Keratinocyte (primary cell): ENCODE results near the gene PLPPR2. TPM values are rescaled to one million over a fixed set of nuclear protein-coding genes. Genes with fewer than 3 reads are reported as not detected.
"Not testable (repeated sequence)": the region's sequence is repeated elsewhere in the genome, so short reads cannot be mapped to it uniquely, and the experiment has no call there.

Experiments used
- DNase-seq: peaks from one replicate; pipeline ENCODE4 v3.0.0-alpha.2; 2011; ENCODE audit warnings: low read depth, missing footprints, low spot score
- FAIRE-seq: peaks from 2 replicates; lab custom pipeline; 2011; peaks lifted over from hg19 to GRCh38; lab: Jason Lieb, UNC
- H2AFZ ChIP-seq: 2 replicates; pipeline ENCODE4 v1.6.0; 2012; ENCODE audit warnings: low read length, control low read depth, inconsistent platforms; ENCODE audit not compliant: control insufficient read depth
- H3K27ac ChIP-seq: 2 replicates; pipeline ENCODE4 v1.5.1; 2011; ENCODE audit warnings: low read length; ENCODE audit not compliant: control insufficient read depth, insufficient read depth
- H3K27me3 ChIP-seq: 3 replicates; pipeline ENCODE4 v1.6.0; 2011; ENCODE audit warnings: low read length; ENCODE audit not compliant: control insufficient read depth, insufficient read depth; ENCODE audit errors: extremely low read depth
- H3K36me3 ChIP-seq, 2 experiments: 2 replicates in 1 of 2; 3 replicates in 1 of 2; pipeline ENCODE4 v1.5.1; 2011; ENCODE audit warnings: low read length in 2 of 2, mild to moderate bottlenecking in 1 of 2; ENCODE audit not compliant: control insufficient read depth in 2 of 2, insufficient read depth in 2 of 2; ENCODE audit errors: extremely low read depth in 1 of 2
- H3K4me1 ChIP-seq: 3 replicates; pipeline ENCODE4 v1.5.1; 2011; ENCODE audit warnings: low read length; ENCODE audit not compliant: control insufficient read depth, insufficient read depth; ENCODE audit errors: extremely low read depth
- H3K4me2 ChIP-seq: 3 replicates; pipeline ENCODE4 v1.6.0; 2011; ENCODE audit warnings: low read depth, low read length; ENCODE audit not compliant: control insufficient read depth, insufficient read depth; ENCODE audit errors: extremely low read depth
- H3K4me3 ChIP-seq, 3 experiments: fragments of 200-600 bp in 1 of 3; sonication (generic) in 1 of 3; 2 replicates in 2 of 3; 3 replicates in 1 of 3; pipeline ENCODE4 v1.5.1; 2011 to 2016; ENCODE audit warnings: low read length in 3 of 3, mild to moderate bottlenecking in 3 of 3, control low read depth in 2 of 3, inconsistent platforms in 1 of 3, low read depth in 1 of 3, mixed read lengths in 1 of 3, mixed run types in 1 of 3, moderate library complexity in 1 of 3; ENCODE audit not compliant: control insufficient read depth in 2 of 3, insufficient read depth in 2 of 3; ENCODE audit errors: extremely low read depth in 1 of 3
- H3K79me2 ChIP-seq: 2 replicates; pipeline ENCODE4 v1.6.0; 2012; ENCODE audit warnings: low read length; ENCODE audit not compliant: control insufficient read depth, insufficient read depth
- H3K9ac ChIP-seq: 3 replicates; pipeline ENCODE4 v1.6.0; 2011; ENCODE audit warnings: low read length; ENCODE audit not compliant: control insufficient read depth, insufficient read depth; ENCODE audit errors: extremely low read depth
- H3K9me1 ChIP-seq: 3 replicates; pipeline ENCODE4 v1.6.0; 2011; ENCODE audit warnings: low read length; ENCODE audit not compliant: control insufficient read depth, insufficient read depth; ENCODE audit errors: extremely low read depth
- H3K9me3 ChIP-seq: 2 replicates; pipeline ENCODE4 v1.5.1; 2012; ENCODE audit warnings: low read depth, low read length; ENCODE audit not compliant: control insufficient read depth
- H4K20me1 ChIP-seq: 3 replicates; pipeline ENCODE4 v1.6.0; 2011; ENCODE audit warnings: low read length; ENCODE audit not compliant: control insufficient read depth, insufficient read depth; ENCODE audit errors: extremely low read depth
- CTCF ChIP-seq, 3 experiments: IDR thresholded peaks in 1 of 3; conservative IDR thresholded peaks in 1 of 3; optimal IDR thresholded peaks in 1 of 3; 2 replicates in 2 of 3; 3 replicates in 1 of 3; pipeline versions ENCODE3 to v1.5.1; 2011; ENCODE audit warnings: low read length in 3 of 3, mild to moderate bottlenecking in 3 of 3, moderate library complexity in 2 of 3, control low read depth in 1 of 3, inconsistent platforms in 1 of 3; ENCODE audit not compliant: insufficient read depth in 2 of 3; ENCODE audit errors: extremely low read depth in 1 of 3
- EZH2 ChIP-seq: IDR thresholded peaks from one replicate; pipeline ENCODE4 v1.6.1; 2012; ENCODE audit warnings: inconsistent platforms, mild to moderate bottlenecking, low read length, moderate library complexity
- dilution Hi-C: fragments of 300-500 bp; cut with MboI; formaldehyde crosslinking; loops from one replicate; pipeline ENCODE4 v1.7.0; 2020; ENCODE audit warnings: low sequenced_read_pairs; ENCODE audit not compliant: extremely low pct_ligation_motif_present
- polyA minus RNA-seq, 3 experiments: library from RNA; depleted of rRNA, polyadenylated mRNA; stranded (reverse); fragments of >200 nt; gene quantifications; 1 replicate in 1 of 3; 2 replicates in 1 of 3; 3 replicates in 1 of 3; pipeline ENCODE4 v1.2.3, GENCODE V29; 2011
- polyA plus RNA-seq, 5 experiments: library from polyadenylated mRNA; depleted of rRNA in 3 of 5; stranded (reverse) in 3 of 5; stranded (forward) in 1 of 5; unstranded in 1 of 5; fragments of >200 nt; gene quantifications; 1 replicate in 1 of 5; 2 replicates in 3 of 5; 3 replicates in 1 of 5; pipeline versions ENCODE4 v1.2.1 to v1.2.3, GENCODE V29; 2011 to 2012; ENCODE audit warnings: missing spikeins in 2 of 5, low read depth in 1 of 5, low replicate concordance in 1 of 5

The PLPPR2 gene, protein sequence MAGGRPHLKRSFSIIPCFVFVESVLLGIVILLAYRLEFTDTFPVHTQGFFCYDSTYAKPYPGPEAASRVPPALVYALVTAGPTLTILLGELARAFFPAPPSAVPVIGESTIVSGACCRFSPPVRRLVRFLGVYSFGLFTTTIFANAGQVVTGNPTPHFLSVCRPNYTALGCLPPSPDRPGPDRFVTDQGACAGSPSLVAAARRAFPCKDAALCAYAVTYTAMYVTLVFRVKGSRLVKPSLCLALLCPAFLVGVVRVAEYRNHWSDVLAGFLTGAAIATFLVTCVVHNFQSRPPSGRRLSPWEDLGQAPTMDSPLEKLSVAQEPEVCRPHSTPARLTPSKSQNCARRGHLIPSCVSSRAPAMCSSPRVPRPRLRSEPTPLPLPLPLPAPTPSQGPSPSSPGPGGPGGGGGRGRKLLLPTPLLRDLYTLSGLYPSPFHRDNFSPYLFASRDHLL
- polyA plus RNA-seq, result 3.5 to 9.1 TPM (median 5.7 TPM) in 3 replicates
- polyA plus RNA-seq (2011; ENCODE audit: low read depth), result 1.7 TPM
- polyA plus RNA-seq (2011; cell fraction: cytosol; rRNA removed), result 5.9 and 12.7 TPM in 2 replicates
- polyA plus RNA-seq (2011; cell fraction: nucleus; rRNA removed), result 14.4 and 18.4 TPM in 2 replicates
- polyA plus RNA-seq (2012; ENCODE audit: low replicate concordance), result 14.6 and 28.9 TPM in 2 replicates
- polyA minus RNA-seq, result 5.0 to 12.7 TPM (median 7.2 TPM) in 3 replicates
- polyA minus RNA-seq (2011; cell fraction: cytosol; rRNA and poly(A)+ RNA removed), result 15.7 TPM
- polyA minus RNA-seq (2011; cell fraction: nucleus; rRNA and poly(A)+ RNA removed), result 5.4 and 7.9 TPM in 2 replicates

DNA sequence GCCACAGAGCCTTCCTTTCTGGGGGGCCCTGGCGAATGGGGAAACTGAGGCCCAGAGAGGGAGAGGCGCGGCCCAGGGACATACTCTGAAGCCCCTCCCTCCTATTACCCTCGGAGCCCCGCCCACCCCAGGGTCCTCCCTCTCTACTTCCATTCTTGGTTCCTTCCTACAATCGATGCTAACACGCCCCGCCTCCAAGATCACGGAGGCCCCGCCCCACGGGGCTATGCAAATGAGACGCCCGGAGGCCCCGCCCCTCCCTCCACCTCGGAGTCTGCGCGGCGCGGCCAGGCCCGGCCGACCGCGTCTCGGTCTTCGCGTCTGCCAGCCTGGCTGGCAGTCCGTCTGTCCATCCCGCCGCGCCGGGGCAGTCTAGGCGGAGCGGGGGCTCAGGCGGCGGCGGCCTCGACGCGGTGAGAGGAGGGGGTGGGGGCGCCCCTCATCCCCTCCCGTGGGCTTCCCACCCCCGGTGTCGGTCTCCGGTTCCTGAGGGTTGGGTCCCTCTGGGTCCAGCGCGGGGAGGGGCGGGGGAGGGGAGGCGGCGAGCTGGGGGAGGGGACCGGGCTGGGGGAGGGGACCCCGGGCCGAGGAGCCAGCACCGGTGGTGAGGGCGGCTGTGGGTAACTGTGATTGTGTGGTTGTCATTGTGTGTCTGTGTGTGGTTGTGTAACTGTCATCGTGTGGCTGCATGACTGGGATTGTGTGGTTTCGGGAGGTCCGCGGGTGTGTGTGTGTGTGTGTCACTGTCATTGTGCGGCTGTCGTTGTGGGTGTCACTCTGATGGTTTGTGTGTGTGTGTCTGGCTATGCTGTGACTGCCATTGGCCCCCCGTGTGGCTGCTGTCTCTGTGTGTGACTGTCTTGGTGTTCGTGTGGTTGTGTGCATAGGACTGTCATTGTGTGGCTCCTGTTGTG lies at the start of gene PLPPR2:
PLPPR2 (plus strand) TSS at position 273 of the 914 bp plus-strand sequence. CDS start 2,242 bp downstream, outside the sequence.
- no peaks in the 10 kb centered on the region for H4K20me1 ChIP-seq
- H3K4me2 ChIP-seq, result peak within 1 kb of the TSS; percentile 89
- H3K36me3 ChIP-seq, result no peaks in the 10 kb centered on the region
- H3K27ac ChIP-seq, result no peak within 1 kb of the TSS
- H3K9ac ChIP-seq, result peak within 1 kb of the TSS; percentile 33
- DNase-seq, result no peak
- no peak for TF ChIP-seq EZH2
- TF ChIP-seq CTCF (optimal IDR thresholded peaks at IDR 0.05 in 1 of 3, IDR thresholded peaks at IDR 0.05 in 1 of 3, conservative IDR thresholded peaks at IDR 0.05 in 1 of 3; ENCODE audit: extremely low read depth in 1 of 3, insufficient read depth in 2 of 3, low read length in 3 of 3), result no peak
- no peaks in the 10 kb centered on the region for H3K27me3 ChIP-seq
- H3K79me2 ChIP-seq, result no peaks in the 10 kb centered on the region
- no peaks in the 10 kb centered on the region for H3K9me3 ChIP-seq
- peaks cover 12% of the 10 kb centered on the region for H3K4me1 ChIP-seq
- peak within 1 kb of the TSS; percentile 51 to 71 (median 62) for H3K4me3 ChIP-seq
- H3K9me1 ChIP-seq, result peaks cover 2% of the 10 kb centered on the region
- FAIRE-seq, result peak; percentile 73
- H2AFZ ChIP-seq, result peak within 1 kb of the TSS; percentile 43
- dilution Hi-C loops, result no loop called here

GRCh38 chr19:11306337-11306736 lies 48.9 kb upstream of the PLPPR2 start:
- Histone ChIP-seq H2AFZ (no peak overlapping the region), H3K36me3 (no peaks in the 10 kb centered on the region), H3K9ac (no peak overlapping the region), H3K4me2 (no peak overlapping the region), H3K27me3 (no peaks in the 10 kb centered on the region), H3K79me2 (no peaks in the 10 kb centered on the region), H3K4me3 (no peak overlapping the region), H4K20me1 (no peaks in the 10 kb centered on the region), H3K9me1 (no peaks in the 10 kb centered on the region), H3K27ac (no peak overlapping the region), H3K4me1 (no peaks in the 10 kb centered on the region), H3K9me3 (no peaks in the 10 kb centered on the region)
- no peak for FAIRE-seq
- DNase-seq, result no peak
- dilution Hi-C loops, result no loop called here
- TF ChIP-seq CTCF (optimal IDR thresholded peaks at IDR 0.05 in 1 of 3, IDR thresholded peaks at IDR 0.05 in 1 of 3, conservative IDR thresholded peaks at IDR 0.05 in 1 of 3; ENCODE audit: extremely low read depth in 1 of 3, insufficient read depth in 2 of 3, low read length in 3 of 3), result no peak
- TF ChIP-seq EZH2, result no peak

GRCh38 chr19:11320278-11320995 lies 34.8 kb upstream of the PLPPR2 start:
- DNase-seq, H3K4me3 ChIP-seq, H2AFZ ChIP-seq, H3K9me1 ChIP-seq, H3K27me3 ChIP-seq, dilution Hi-C loops, H4K20me1 ChIP-seq, H3K79me2 ChIP-seq, H3K9me3 ChIP-seq, FAIRE-seq, H3K36me3 ChIP-seq, H3K27ac ChIP-seq, H3K4me2 ChIP-seq, H3K9ac ChIP-seq: not testable (repeated sequence)
- peaks cover 24% of the 10 kb centered on the region for H3K4me1 ChIP-seq
